HG02623 (cell line): ENCODE data around the gene CLMN.

Experiments
- ATAC-seq: cut with Tn5 transposase; IDR thresholded peaks from one replicate; pipeline ENCODE4 v1.9.1; 2021; ENCODE audit warnings: moderate library complexity; ENCODE audit not compliant: unreplicated experiment

Gene CLMN

GRCh38 chr14:95246870-95247269 lies 72.8 kb downstream of the CLMN start:
- ATAC-seq, result no peak

- no peak for ATAC-seq
Observed at GRCh38 chr14:95245334-95245733, 74.4 kb downstream of the CLMN start.

- ATAC-seq, result no peak
Observed at GRCh38 chr14:95244587-95244986, 75.1 kb downstream of the CLMN start.

- no peak for ATAC-seq
Observed at GRCh38 chr14:95242870-95243269, 76.8 kb downstream of the CLMN start.

- ATAC-seq, result no peak
Observed at GRCh38 chr14:95240859-95241813, 78.6 kb downstream of the CLMN start.

- ATAC-seq, result no peak
Observed at GRCh38 chr14:95238487-95239298, 81.0 kb downstream of the CLMN start.

GRCh38 chr14:95237958-95238340 lies 81.8 kb downstream of the CLMN start:
- no peak for ATAC-seq

- ATAC-seq, result no peak
Observed at GRCh38 chr14:95237121-95237957, 82.4 kb downstream of the CLMN start.

- no peak for ATAC-seq
Observed at GRCh38 chr14:95236221-95236620, 83.5 kb downstream of the CLMN start.

- no peak for ATAC-seq
Observed at GRCh38 chr14:95235767-95236166, 83.9 kb downstream of the CLMN start.

- ATAC-seq, result no peak
Observed at GRCh38 chr14:95235351-95235750, 84.4 kb downstream of the CLMN start.

GRCh38 chr14:95234426-95234825 lies 85.3 kb downstream of the CLMN start:
- no peak for ATAC-seq

GRCh38 chr14:95233702-95234241 lies 85.9 kb downstream of the CLMN start:
- ATAC-seq, result peak; percentile 89

GRCh38 chr14:95232894-95233584 lies 86.7 kb downstream of the CLMN start:
- ATAC-seq, result no peak

- ATAC-seq, result no peak
Observed at GRCh38 chr14:95231966-95232633, 87.6 kb downstream of the CLMN start.

GRCh38 chr14:95229749-95230148 lies 90.0 kb downstream of the CLMN start:
- no peak for ATAC-seq

- ATAC-seq, result no peak
Observed at GRCh38 chr14:95228240-95228639, 91.5 kb downstream of the CLMN start.

- ATAC-seq, result no peak
Observed at GRCh38 chr14:95227279-95227860, 92.3 kb downstream of the CLMN start.

- ATAC-seq, result no peak
Observed at GRCh38 chr14:95226801-95227200, 92.9 kb downstream of the CLMN start.
